K562 (cell line): Measurements from ENCODE around the gene UBA1.

Source experiments
- ARID4B ChIP-seq: sonication (generic); formaldehyde crosslinking; IDR thresholded peaks from 2 replicates; pipeline ENCODE4 v1.8.0; 2022; ENCODE audit warnings: mild to moderate bottlenecking, missing genetic modification reagents
- CHD2 ChIP-seq: IDR thresholded peaks from 2 replicates; pipeline ENCODE4 v1.6.1; 2011; ENCODE audit warnings: low read depth, low read length
- SIN3B ChIP-seq: fragments of 450-650 bp; IDR thresholded peaks from 2 replicates; pipeline ENCODE4 v1.6.1; 2017; ENCODE audit warnings: low read depth, mild to moderate bottlenecking, moderate library complexity
- TAF1 ChIP-seq: IDR thresholded peaks from 2 replicates; pipeline ENCODE4 v1.6.1; 2011; ENCODE audit warnings: mild to moderate bottlenecking, low read length, moderate library complexity; ENCODE audit not compliant: insufficient read depth, control insufficient read depth, severe bottlenecking; ENCODE audit errors: extremely low read depth
- ZEB2 ChIP-seq: fragments of 450-650 bp; IDR thresholded peaks from 2 replicates; pipeline ENCODE4 v1.6.1; 2016

GRCh38 chrX:47202877-47203276 lies 9.2 kb downstream of the UBA1 start:
- TF ChIP-seq TAF1 (no peak), SIN3B (no peak), ZEB2 (no peak), ARID4B (CRISPR knock-in tag) (no peak), CHD2 (no peak)
